GM19099 (cell line): Measurements from ENCODE around the gene FAM3D.

Source experiments
- POLR2A ChIP-seq: IDR thresholded peaks from 3 replicates; pipeline ENCODE4 v1.6.1; 2011; ENCODE audit warnings: low read depth; ENCODE audit not compliant: insufficient read length; ENCODE audit errors: extremely low read depth

The FAM3D gene

GRCh38 chr3:58666683-58667082 lies at the start of gene FAM3D:
Gene FAM3D, minus strand, starts transcription at chr3:58666774. Its CDS starts 11,211 bp downstream, at chr3:58655563.
- TF ChIP-seq POLR2A = no peak

GRCh38 chr3:58713715-58714401 lies 47.3 kb upstream of the FAM3D start:
- TF ChIP-seq POLR2A = no peak

- TF ChIP-seq POLR2A = no peak
These were observed 45.3 kb upstream of the FAM3D start for GRCh38 chr3:58711871-58712270.

- TF ChIP-seq POLR2A = no peak
These were observed 41.7 kb upstream of the FAM3D start for GRCh38 chr3:58708116-58708791.

- TF ChIP-seq POLR2A = no peak
These were observed 40.9 kb upstream of the FAM3D start for GRCh38 chr3:58707390-58707930.

- TF ChIP-seq POLR2A = no peak
These were observed 40.0 kb upstream of the FAM3D start for GRCh38 chr3:58706395-58707167.

- no peak for TF ChIP-seq POLR2A
These were observed 38.2 kb upstream of the FAM3D start for GRCh38 chr3:58704745-58705144.

GRCh38 chr3:58698246-58698645 lies 31.7 kb upstream of the FAM3D start:
- no peak for TF ChIP-seq POLR2A

- TF ChIP-seq POLR2A = no peak
These were observed 31.0 kb upstream of the FAM3D start for GRCh38 chr3:58697561-58697960.

GRCh38 chr3:58696093-58696492 lies 29.5 kb upstream of the FAM3D start:
- TF ChIP-seq POLR2A = no peak

GRCh38 chr3:58693940-58694850 lies 27.6 kb upstream of the FAM3D start:
- TF ChIP-seq POLR2A = no peak

- no peak for TF ChIP-seq POLR2A
These were observed 25.9 kb upstream of the FAM3D start for GRCh38 chr3:58692484-58692883.

- no peak for TF ChIP-seq POLR2A
These were observed 25.4 kb upstream of the FAM3D start for GRCh38 chr3:58691997-58692396.

- no peak for TF ChIP-seq POLR2A
These were observed 23.9 kb upstream of the FAM3D start for GRCh38 chr3:58690490-58690889.
